Measurements from ENCODE around the gene MYCL.

- TF ChIP-seq CTCF (IDR thresholded peaks at IDR 0.05) (no peak), POLR2A (IDR thresholded peaks at IDR 0.05) (no peak)
These were observed 717 bp upstream of the MYCL start for GRCh38 chr1:39902460-39902807.
